ENCODE measurements around the gene VPS37B. TPM values are rescaled to one million over a fixed set of nuclear protein-coding genes. Genes with fewer than 3 reads are reported as not detected.

VPS37B gene
- total RNA-seq, 2 donors from 2014 or later: 22.7 to 24.1 TPM

DNA sequence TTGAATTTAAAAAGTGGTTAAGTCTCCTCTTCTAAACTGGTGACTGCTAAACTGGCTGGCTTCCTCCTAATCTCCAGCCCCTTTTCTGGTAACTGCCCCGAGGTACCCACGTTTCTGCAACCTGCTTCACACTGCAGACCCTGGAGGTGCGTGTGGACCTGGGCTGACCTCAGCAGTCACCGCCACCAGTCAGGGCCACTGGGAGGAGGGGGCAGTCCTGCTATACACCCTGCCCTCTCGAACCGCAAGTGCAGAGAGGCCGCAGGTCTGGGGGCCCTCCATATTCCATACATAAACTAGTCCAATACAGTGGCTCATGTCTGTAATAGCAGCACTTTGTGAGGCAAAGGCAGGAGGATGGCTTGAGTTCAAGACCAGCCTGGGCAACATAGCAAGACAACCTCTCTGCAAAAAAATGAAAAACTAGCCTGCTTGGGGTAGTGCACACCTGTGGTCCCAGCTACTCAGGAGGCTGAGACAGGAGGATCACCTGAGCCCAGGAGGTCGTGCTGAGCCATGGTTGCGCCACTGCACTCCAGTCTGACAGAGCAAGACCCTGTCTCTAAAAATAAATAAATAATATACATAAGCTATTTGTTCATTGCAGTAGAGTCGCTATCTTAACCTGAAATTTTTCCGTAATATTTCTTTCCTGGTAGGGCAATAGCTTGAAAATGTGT lies 25.6 kb downstream of the VPS37B start:
- H3K27ac Mint-ChIP-seq: no peak overlapping the region
- peaks cover 31% of the 10 kb centered on the region for H3K4me1 Mint-ChIP-seq
- H3K27me3 ChIP-seq (ENCODE audit: control insufficient read depth, insufficient read depth, low read length, poor library complexity, severe bottlenecking): peaks cover 59% of the 10 kb centered on the region
- H3K36me3 ChIP-seq (ENCODE audit: control insufficient read depth, insufficient read depth, low read length): peaks cover 46% of the 10 kb centered on the region
- H3K9me3 ChIP-seq (ENCODE audit: control insufficient read depth, low read length): no peaks in the 10 kb centered on the region
- H3K4me3 Mint-ChIP-seq: no peak overlapping the region
- H3K9ac ChIP-seq (ENCODE audit: extremely low read depth, low read length, poor library complexity, severe bottlenecking): no peak overlapping the region
- H3K4me1 ChIP-seq (ENCODE audit: control insufficient read depth, insufficient read depth, low read length): peaks cover 11% of the 10 kb centered on the region
- TF ChIP-seq, protein P1, sequence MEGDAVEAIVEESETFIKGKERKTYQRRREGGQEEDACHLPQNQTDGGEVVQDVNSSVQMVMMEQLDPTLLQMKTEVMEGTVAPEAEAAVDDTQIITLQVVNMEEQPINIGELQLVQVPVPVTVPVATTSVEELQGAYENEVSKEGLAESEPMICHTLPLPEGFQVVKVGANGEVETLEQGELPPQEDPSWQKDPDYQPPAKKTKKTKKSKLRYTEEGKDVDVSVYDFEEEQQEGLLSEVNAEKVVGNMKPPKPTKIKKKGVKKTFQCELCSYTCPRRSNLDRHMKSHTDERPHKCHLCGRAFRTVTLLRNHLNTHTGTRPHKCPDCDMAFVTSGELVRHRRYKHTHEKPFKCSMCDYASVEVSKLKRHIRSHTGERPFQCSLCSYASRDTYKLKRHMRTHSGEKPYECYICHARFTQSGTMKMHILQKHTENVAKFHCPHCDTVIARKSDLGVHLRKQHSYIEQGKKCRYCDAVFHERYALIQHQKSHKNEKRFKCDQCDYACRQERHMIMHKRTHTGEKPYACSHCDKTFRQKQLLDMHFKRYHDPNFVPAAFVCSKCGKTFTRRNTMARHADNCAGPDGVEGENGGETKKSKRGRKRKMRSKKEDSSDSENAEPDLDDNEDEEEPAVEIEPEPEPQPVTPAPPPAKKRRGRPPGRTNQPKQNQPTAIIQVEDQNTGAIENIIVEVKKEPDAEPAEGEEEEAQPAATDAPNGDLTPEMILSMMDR (conservative IDR thresholded peaks at IDR 0.05): no peak
- H3K4me3 ChIP-seq (ENCODE audit: low read length): no peak overlapping the region
- DNase-seq: no peak
- no peaks in the 10 kb centered on the region for H3K9me3 Mint-ChIP-seq
- peaks cover 73% of the 10 kb centered on the region for H3K27me3 Mint-ChIP-seq (ENCODE audit: insufficient read depth)
- H3K27ac ChIP-seq (ENCODE audit: low read depth, low read length): peak overlapping the region; percentile 97
- 96 to 100% methylated on average over 2 to 11 of the region's 11 CpGs for WGBS, 2 experiments (ENCODE audit: insufficient coverage in 1 of 2, insufficient read length in 1 of 2)
- peaks cover 36% of the 10 kb centered on the region for H3K36me3 Mint-ChIP-seq (ENCODE audit: low read depth)

DNA sequence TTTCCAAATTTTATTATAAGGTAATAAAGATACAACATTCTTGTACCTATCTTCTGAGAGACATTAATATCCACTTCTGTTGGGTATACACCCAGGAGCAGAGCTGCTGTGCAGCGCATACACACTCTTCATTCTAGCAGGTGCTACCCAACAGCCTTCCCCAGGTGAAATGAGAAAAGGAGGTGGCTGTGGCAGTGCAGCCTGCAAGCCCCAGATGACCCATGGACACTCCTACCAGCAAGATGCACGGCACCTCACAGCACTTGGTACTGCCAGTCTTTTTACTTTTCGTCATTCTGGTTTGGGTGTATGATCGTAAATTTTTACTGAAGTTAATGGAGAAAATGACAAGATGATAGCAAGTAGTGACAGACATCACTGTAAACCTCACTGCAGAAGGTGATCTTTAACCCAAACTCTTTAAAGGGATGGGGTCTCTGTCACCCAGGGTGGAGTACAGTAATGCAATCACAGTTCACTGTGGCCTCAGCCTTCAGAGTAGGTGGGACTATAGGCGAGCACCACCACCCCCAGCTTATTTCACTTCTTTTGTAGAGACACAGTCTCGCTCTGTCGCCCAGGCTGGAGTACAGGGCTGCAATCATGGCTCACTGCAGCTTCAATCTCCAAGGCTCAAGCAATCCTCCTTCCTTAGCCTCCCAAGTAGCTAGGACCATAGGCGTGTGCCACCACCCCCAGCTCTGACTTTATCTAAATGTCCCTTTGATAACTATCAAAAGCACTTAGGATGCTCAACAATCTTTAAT lies 26.5 kb downstream of the VPS37B start:
- Histone ChIP-seq H3K9me3 (ENCODE audit: control insufficient read depth, low read length) (no peaks in the 10 kb centered on the region), H3K4me1 (ENCODE audit: control insufficient read depth, insufficient read depth, low read length) (peaks cover 11% of the 10 kb centered on the region), H3K36me3 (ENCODE audit: control insufficient read depth, insufficient read depth, low read length) (peaks cover 54% of the 10 kb centered on the region), H3K9ac (ENCODE audit: extremely low read depth, low read length, poor library complexity, severe bottlenecking) (no peak overlapping the region), H3K27ac (ENCODE audit: low read depth, low read length) (no peak overlapping the region), H3K4me3 (ENCODE audit: low read length) (no peak overlapping the region), H3K27me3 (ENCODE audit: control insufficient read depth, insufficient read depth, low read length, poor library complexity, severe bottlenecking) (peaks cover 49% of the 10 kb centered on the region)
- Mint-ChIP-seq H3K36me3 (ENCODE audit: low read depth) (peaks cover 40% of the 10 kb centered on the region), H3K4me3 (no peak overlapping the region), H3K27me3 (ENCODE audit: insufficient read depth) (peaks cover 64% of the 10 kb centered on the region), H3K9me3 (no peaks in the 10 kb centered on the region), H3K4me1 (peaks cover 31% of the 10 kb centered on the region), H3K27ac (no peak overlapping the region)
- TF ChIP-seq, protein P1 (conservative IDR thresholded peaks at IDR 0.05): no peak
- DNase-seq: no peak
- 98% methylated on average over 6 to 8 of the region's 8 CpGs for WGBS, 2 experiments (ENCODE audit: insufficient coverage in 1 of 2, insufficient read length in 1 of 2)

DNA sequence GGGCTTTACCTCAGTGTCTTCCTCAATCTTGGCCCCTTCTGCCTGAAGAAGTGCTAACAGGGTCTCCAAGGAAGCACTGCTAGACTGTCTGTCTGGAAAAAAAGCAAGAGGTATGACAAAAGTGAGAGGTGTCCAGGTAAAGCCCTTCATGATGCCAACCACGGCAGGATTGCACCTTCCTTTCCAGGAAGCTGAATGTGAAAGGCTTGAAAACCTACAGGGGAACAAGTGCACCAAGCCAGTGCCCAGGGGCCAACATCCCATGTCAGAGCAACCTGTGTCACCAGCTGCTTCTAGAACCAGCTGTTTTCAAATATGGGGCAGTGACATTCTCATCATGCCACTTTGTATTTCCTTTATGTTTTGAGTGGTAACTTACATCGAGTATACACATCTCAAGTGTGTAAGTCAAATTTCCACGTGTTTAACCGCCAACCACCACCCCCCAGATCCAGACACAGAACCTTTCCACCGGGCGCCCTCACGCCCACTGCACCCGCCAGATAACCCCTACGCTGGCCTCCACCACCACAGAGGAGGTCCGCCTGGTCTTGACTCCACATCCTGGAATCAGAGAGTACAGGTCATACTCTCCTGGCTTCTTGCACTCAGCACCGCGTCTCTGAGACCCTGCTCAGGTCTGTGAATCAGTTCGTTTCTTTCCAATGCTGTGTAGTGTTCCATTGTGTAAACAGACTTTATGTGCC lies 27.3 kb downstream of the VPS37B start:
- H3K4me1 ChIP-seq (ENCODE audit: control insufficient read depth, insufficient read depth, low read length): peaks cover 11% of the 10 kb centered on the region
- peaks cover 42% of the 10 kb centered on the region for H3K27me3 ChIP-seq (ENCODE audit: control insufficient read depth, insufficient read depth, low read length, poor library complexity, severe bottlenecking)
- Mint-ChIP-seq H3K27me3 (ENCODE audit: insufficient read depth) (peaks cover 56% of the 10 kb centered on the region), H3K4me1 (peaks cover 27% of the 10 kb centered on the region), H3K36me3 (ENCODE audit: low read depth) (peaks cover 42% of the 10 kb centered on the region), H3K9me3 (no peaks in the 10 kb centered on the region), H3K27ac (no peak overlapping the region), H3K4me3 (no peak overlapping the region)
- H3K27ac ChIP-seq (ENCODE audit: low read depth, low read length): no peak overlapping the region
- peaks cover 57% of the 10 kb centered on the region for H3K36me3 ChIP-seq (ENCODE audit: control insufficient read depth, insufficient read depth, low read length)
- no peak overlapping the region for H3K9ac ChIP-seq (ENCODE audit: extremely low read depth, low read length, poor library complexity, severe bottlenecking)
- DNase-seq: no peak
- WGBS, 2 experiments (ENCODE audit: insufficient coverage in 1 of 2, insufficient read length in 1 of 2): 94 to 98% methylated on average over 11 to 13 of the region's 13 CpGs
- TF ChIP-seq, protein P1 (conservative IDR thresholded peaks at IDR 0.05): no peak
- no peak overlapping the region for H3K4me3 ChIP-seq (ENCODE audit: low read length)
- no peaks in the 10 kb centered on the region for H3K9me3 ChIP-seq (ENCODE audit: control insufficient read depth, low read length)
